ENCODE data around the gene PRPF19.

GRCh38 chr11:60918939-60919265, 12.5 kb upstream of the PRPF19 start:
- TF ChIP-seq CTCF (IDR thresholded peaks at IDR 0.05) (no peak), POLR2A (IDR thresholded peaks at IDR 0.05) (no peak)
